DOHH2 (cell line): Measurements from ENCODE around the gene STMN3.

Source experiments
- EZH2phosphoT487 ChIP-seq: fragments of 200-600 bp; sonication (generic); IDR thresholded peaks from 2 replicates; pipeline ENCODE4 v1.6.1; 2017; ENCODE audit warnings: borderline replicate concordance, mild to moderate bottlenecking, antibody characterized with exemption, low read length, moderate library complexity, mixed read lengths
- TF ChIP-seq, protein P1 (sequence below): fragments of 200-600 bp; sonication (generic); IDR thresholded peaks from one replicate; pipeline ENCODE4 v1.5.1; 2014; ENCODE audit warnings: antibody characterized with exemption, mild to moderate bottlenecking, low read depth, low read length; ENCODE audit not compliant: poor library complexity, severe bottlenecking

DNA sequence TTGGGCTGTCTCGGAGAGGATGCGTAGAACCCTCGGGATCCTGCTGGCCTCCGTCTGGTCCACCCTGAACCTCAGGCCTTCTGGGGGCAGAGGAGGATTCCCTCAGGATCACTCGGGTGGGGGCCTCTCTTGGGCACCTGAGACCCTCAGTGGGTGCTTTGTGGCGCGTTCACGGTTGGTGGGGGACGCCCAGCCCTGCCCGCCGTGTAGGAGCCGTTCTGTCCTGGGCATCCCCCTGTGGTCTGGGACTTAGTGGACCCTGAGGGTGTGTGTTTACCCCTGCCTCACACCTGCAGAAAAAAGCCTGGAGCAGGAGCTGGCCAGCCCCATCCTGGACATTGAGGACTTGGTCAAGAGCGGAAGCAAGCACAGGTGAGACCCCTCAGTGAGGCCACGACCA lies 12.5 kb upstream of the STMN3 start:
- TF ChIP-seq, protein P1, sequence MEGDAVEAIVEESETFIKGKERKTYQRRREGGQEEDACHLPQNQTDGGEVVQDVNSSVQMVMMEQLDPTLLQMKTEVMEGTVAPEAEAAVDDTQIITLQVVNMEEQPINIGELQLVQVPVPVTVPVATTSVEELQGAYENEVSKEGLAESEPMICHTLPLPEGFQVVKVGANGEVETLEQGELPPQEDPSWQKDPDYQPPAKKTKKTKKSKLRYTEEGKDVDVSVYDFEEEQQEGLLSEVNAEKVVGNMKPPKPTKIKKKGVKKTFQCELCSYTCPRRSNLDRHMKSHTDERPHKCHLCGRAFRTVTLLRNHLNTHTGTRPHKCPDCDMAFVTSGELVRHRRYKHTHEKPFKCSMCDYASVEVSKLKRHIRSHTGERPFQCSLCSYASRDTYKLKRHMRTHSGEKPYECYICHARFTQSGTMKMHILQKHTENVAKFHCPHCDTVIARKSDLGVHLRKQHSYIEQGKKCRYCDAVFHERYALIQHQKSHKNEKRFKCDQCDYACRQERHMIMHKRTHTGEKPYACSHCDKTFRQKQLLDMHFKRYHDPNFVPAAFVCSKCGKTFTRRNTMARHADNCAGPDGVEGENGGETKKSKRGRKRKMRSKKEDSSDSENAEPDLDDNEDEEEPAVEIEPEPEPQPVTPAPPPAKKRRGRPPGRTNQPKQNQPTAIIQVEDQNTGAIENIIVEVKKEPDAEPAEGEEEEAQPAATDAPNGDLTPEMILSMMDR: no peak
- TF ChIP-seq EZH2phosphoT487: no peak
